OCI-LY3 (cell line): ENCODE data around the gene TBL1XR1.

Experiments used
- CTCF ChIP-seq: fragments of 200-600, 300-600 bp; sonication (generic); IDR thresholded peaks from 2 replicates; pipeline ENCODE4 v1.5.1; 2014; ENCODE audit warnings: antibody characterized with exemption, low read length, low read depth
- EZH2phosphoT487 ChIP-seq: fragments of 200-600 bp; shearing (Covaris generic); IDR thresholded peaks from 2 replicates; pipeline ENCODE4 v1.6.1; 2018; ENCODE audit warnings: antibody characterized with exemption, mixed run types, low read depth

GRCh38 chr3:177197727-177198460 is 612 bp upstream of the TBL1XR1 start:
- TF ChIP-seq CTCF: no peak
- no peak for TF ChIP-seq EZH2phosphoT487
